HepG2 (cell line): ENCODE data around the gene RANBP17. TPM values are rescaled to one million over a fixed set of nuclear protein-coding genes. Genes with fewer than 3 reads are reported as not detected.

Experiments
- ATAC-seq: fragments of 200-7000 bp; cut with Tn5 transposase; 3 replicates; pipeline ENCODE4 v1.9.1; 2020; ENCODE audit warnings: mild to moderate bottlenecking, moderate library complexity
- BruUV-seq: library from RNA; stranded (reverse); fragments of 400-500 nt; replicated peaks from 2 replicates; lab custom pipeline; 2021; lab: Mats Ljungman, UMichigan
- CTCF ChIA-PET: fragments of 300-600 bp; formaldehyde crosslinking; extraction: SDS; loops from one replicate; lab custom pipeline; 2021; ENCODE audit warnings: low total read pairs, inconsistent platforms, low intra/inter-chr PET ratio; lab: Yijun Ruan, JAX
- POLR2A ChIA-PET: fragments of 350-600 bp; sonication (Branson Sonifier 250); formaldehyde crosslinking; loops from one replicate; lab custom pipeline; 2020; ENCODE audit warnings: antibody characterized with exemption, inconsistent platforms; lab: Yijun Ruan, JAX
- DNase-seq: peaks from one replicate; pipeline ENCODE4 v3.0.0-alpha.2; 2015; ENCODE audit warnings: low spot score
- FAIRE-seq: peaks from 3 replicates; lab custom pipeline; 2011; peaks lifted over from hg19 to GRCh38; lab: Jason Lieb, UNC
- H2AFZ ChIP-seq: one replicate; pipeline ENCODE4 v1.6.1; 2011; ENCODE audit warnings: low read length, inconsistent platforms
- H3K27ac ChIP-seq: fragments of 300-600 bp; 3 replicates; pipeline ENCODE4 v1.8.0; 2011; ENCODE audit warnings: mixed run types, mild to moderate bottlenecking, mixed read lengths, low read length, inconsistent platforms; ENCODE audit not compliant: insufficient read depth; ENCODE audit errors: extremely low read length
- H3K27me3 ChIP-seq, 2 experiments: fragments of 200-600 bp in 1 of 2; 2 replicates in 1 of 2; 3 replicates in 1 of 2; pipeline versions ENCODE4 v1.6.0 to v1.8.0; 2011; ENCODE audit warnings: low read length in 2 of 2, mild to moderate bottlenecking in 2 of 2, moderate library complexity in 2 of 2, inconsistent platforms in 1 of 2; ENCODE audit not compliant: insufficient read depth in 2 of 2, control insufficient read depth in 1 of 2
- H3K36me3 ChIP-seq, 2 experiments: fragments of 200-600 bp in 1 of 2; replicated peaks in 1 of 2; 2 replicates in 1 of 2; 3 replicates in 1 of 2; pipeline versions ENCODE4 v1.5.1 to v1.8.0; 2011; ENCODE audit warnings: low read length in 2 of 2, inconsistent platforms in 1 of 2; ENCODE audit not compliant: insufficient read depth in 2 of 2, control insufficient read depth in 1 of 2
- H3K4me1 ChIP-seq: 2 replicates; pipeline ENCODE4 v1.5.1; 2012; ENCODE audit warnings: low read length, inconsistent platforms; ENCODE audit not compliant: insufficient read depth
- H3K4me2 ChIP-seq: 2 replicates; pipeline ENCODE4 v1.6.0; 2011; ENCODE audit warnings: low read depth, low read length, inconsistent platforms
- H3K4me3 ChIP-seq, 3 experiments: fragments of 200-600 bp in 1 of 3; sonication (generic), shearing (Covaris generic) in 1 of 3; replicated peaks in 1 of 3; 2 replicates each; pipeline ENCODE4 v1.5.1; 2011 to 2016; ENCODE audit warnings: low read length in 3 of 3, inconsistent platforms in 2 of 3, low read depth in 2 of 3, mild to moderate bottlenecking in 2 of 3, control low read depth in 1 of 3, mixed read lengths in 1 of 3; ENCODE audit not compliant: insufficient read depth in 1 of 3
- H3K79me2 ChIP-seq: one replicate; pipeline ENCODE4 v1.6.1; 2011; ENCODE audit warnings: low read length, inconsistent platforms; ENCODE audit not compliant: insufficient read depth
- H3K9ac ChIP-seq: 2 replicates; pipeline ENCODE4 v1.6.0; 2011; ENCODE audit warnings: mild to moderate bottlenecking, low read depth, low read length, inconsistent platforms; ENCODE audit not compliant: insufficient read depth
- H3K9me3 ChIP-seq: 2 replicates; pipeline ENCODE4 v1.5.1; 2012; ENCODE audit warnings: mild to moderate bottlenecking, low read length
- H4K20me1 ChIP-seq: 2 replicates; pipeline ENCODE4 v1.6.0; 2011; ENCODE audit warnings: inconsistent platforms, mild to moderate bottlenecking, low read length, moderate library complexity; ENCODE audit not compliant: insufficient read depth
- AKAP8 ChIP-seq: sonication (generic); formaldehyde crosslinking; IDR thresholded peaks from 2 replicates; pipeline ENCODE4 v1.5.1; 2020; ENCODE audit warnings: mild to moderate bottlenecking, missing genetic modification reagents
- EZH2 ChIP-seq: conservative IDR thresholded peaks from 2 replicates; pipeline ENCODE4 v1.6.1; 2012; ENCODE audit warnings: mild to moderate bottlenecking, low read depth, low read length, moderate library complexity
- GABPA ChIP-seq, 2 experiments: IDR thresholded peaks; 2 replicates each; pipeline ENCODE4 v1.6.1; 2011 to 2016; ENCODE audit warnings: low read depth in 2 of 2, low read length in 1 of 2, missing biosample characterization in 1 of 2, missing genetic modification characterization in 1 of 2
- HES4 ChIP-seq: sonication (generic); formaldehyde crosslinking; IDR thresholded peaks from 2 replicates; pipeline ENCODE4 v1.9.0; 2021; ENCODE audit warnings: mild to moderate bottlenecking, missing genetic modification reagents, borderline replicate concordance
- KMT2A ChIP-seq: sonication (generic); formaldehyde crosslinking; IDR thresholded peaks from 2 replicates; pipeline ENCODE4 v1.4.0; 2020; ENCODE audit warnings: missing genetic modification reagents
- MTA1 ChIP-seq: sonication (generic); formaldehyde crosslinking; IDR thresholded peaks from 2 replicates; pipeline ENCODE4 v1.4.0; 2020; ENCODE audit warnings: missing genetic modification reagents, mild to moderate bottlenecking, borderline replicate concordance
- SIX4 ChIP-seq: sonication (generic); formaldehyde crosslinking; IDR thresholded peaks from 2 replicates; pipeline ENCODE4 v1.4.0; 2020; ENCODE audit warnings: missing genetic modification reagents
- SMYD3 ChIP-seq: sonication (generic); formaldehyde crosslinking; IDR thresholded peaks from 2 replicates; pipeline ENCODE4 v1.8.1; 2023; ENCODE audit warnings: mild to moderate bottlenecking, missing genetic modification reagents
- SSRP1 ChIP-seq: IDR thresholded peaks from 2 replicates; pipeline ENCODE4 v1.6.1; 2016; ENCODE audit warnings: control low read depth
- ZFX ChIP-seq: sonication (generic); formaldehyde crosslinking; IDR thresholded peaks from 2 replicates; pipeline ENCODE4 v1.4.0; 2020; ENCODE audit warnings: mild to moderate bottlenecking, low read depth, missing genetic modification reagents, moderate library complexity
- ZNF33B ChIP-seq: sonication (generic); formaldehyde crosslinking; IDR thresholded peaks from 2 replicates; pipeline ENCODE4 v1.5.1; 2020; ENCODE audit warnings: mild to moderate bottlenecking, missing genetic modification reagents
- ZSCAN29 ChIP-seq: sonication (generic); formaldehyde crosslinking; conservative IDR thresholded peaks from 2 replicates; pipeline ENCODE4 v1.4.0; 2020; ENCODE audit warnings: mild to moderate bottlenecking, missing genetic modification reagents
- WGBS: methylation state at CpG from one replicate; pipeline ENCODE4 v1.1.6; 2017; ENCODE audit warnings: low lambda C conversion rate; 5-methylcytosine and 5-hydroxymethylcytosine counted together
- in situ Hi-C: cut with HindIII; loops from 2 replicates; pipeline ENCODE4 v1.10.0; 2017; ENCODE audit warnings: low pct_unique_long_range_greater_than_20kb; ENCODE audit not compliant: extremely low pct_ligation_motif_present
- intact Hi-C: fragments of 100-400 bp; cut with micrococcal nuclease; formaldehyde crosslinking; loops from one replicate; pipeline ENCODE4 v1.10.0; 2022; ENCODE audit not compliant: unreplicated experiment
- polyA plus RNA-seq, 8 experiments: library from polyadenylated mRNA; depleted of rRNA in 3 of 8; stranded (reverse) in 7 of 8; unstranded in 1 of 8; fragments of >200 nt; fragmentation: Illumina TruSeq in 4 of 8; extraction: Trizol in 4 of 8; gene quantifications; 2 replicates each; pipeline versions ENCODE4 v1.2.1 to v1.2.3, GENCODE V29; 2011 to 2016; ENCODE audit warnings: low read depth in 4 of 8, missing spikeins in 1 of 8, mixed read lengths in 1 of 8; ENCODE audit not compliant: insufficient read depth in 1 of 8
- total RNA-seq, 5 experiments: library from RNA; depleted of rRNA; stranded (reverse); fragments of >200 nt; fragmentation: Illumina TruSeq; extraction: Trizol; gene quantifications; 2 replicates each; pipeline ENCODE4 v1.2.3, GENCODE V29; 2016; ENCODE audit warnings: low read depth in 1 of 5
- TF ChIP-seq, protein P1 (sequence below): sonication (generic); formaldehyde crosslinking; IDR thresholded peaks from 2 replicates; pipeline ENCODE4 v1.9.0; 2022; ENCODE audit warnings: missing genetic modification reagents, mild to moderate bottlenecking, borderline replicate concordance
- TF ChIP-seq, protein P2 (sequence below): sonication (generic); formaldehyde crosslinking; IDR thresholded peaks from 2 replicates; pipeline ENCODE4 v1.8.0; 2022; ENCODE audit warnings: missing genetic modification reagents, mild to moderate bottlenecking, inconsistent platforms, borderline replicate concordance

The RANBP17 gene
- total and polyA plus RNA-seq, 2 of the 13 experiments (the other 11 are each of a cell fraction or from before 2014, with no cell fraction given): not detected

DNA sequence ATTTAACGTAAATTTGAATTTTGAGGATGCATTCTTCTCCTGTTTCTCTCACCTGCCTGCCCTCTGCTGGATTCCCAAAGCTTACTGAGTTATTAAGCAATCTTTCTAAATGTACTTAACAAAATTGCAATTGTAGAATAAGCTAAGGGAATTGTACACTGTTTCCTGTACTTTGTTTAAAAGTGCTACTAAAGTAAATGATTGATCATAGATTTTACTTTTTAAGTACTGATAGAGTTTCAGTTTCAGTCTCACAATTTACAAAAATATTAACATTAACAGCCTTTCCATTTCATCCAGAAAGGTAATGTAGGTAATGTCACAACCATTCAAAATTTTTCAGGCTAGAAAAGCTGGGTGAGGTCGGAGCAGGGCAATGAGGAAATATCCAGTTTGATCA is 4.8 kb upstream of the RANBP17 start:
- CTCF ChIA-PET: no interaction called here
- H3K27ac ChIP-seq: no peak overlapping the region
- no peak overlapping the region for H3K4me3 ChIP-seq
- H3K36me3 ChIP-seq: no peaks in the 10 kb centered on the region
- no peaks in the 10 kb centered on the region for H4K20me1 ChIP-seq
- no peak for FAIRE-seq
- POLR2A ChIA-PET: no interaction called here
- H3K9ac ChIP-seq: no peak overlapping the region
- peaks cover 22% of the 10 kb centered on the region for H3K9me3 ChIP-seq
- 0% methylated on average over 2 of the region's 2 CpGs for WGBS
- H3K27me3 ChIP-seq: no peaks in the 10 kb centered on the region
- no peaks in the 10 kb centered on the region for H3K4me1 ChIP-seq
- BruUV-seq: no TSS peak
- intact Hi-C loops: no loop called here
- no peak overlapping the region for H2AFZ ChIP-seq
- no peak overlapping the region for H3K4me2 ChIP-seq
- in situ Hi-C loops: no loop called here
- ATAC-seq: no peak
- H3K79me2 ChIP-seq: no peaks in the 10 kb centered on the region
- no peak for DNase-seq
- no peak for TF ChIP-seq HES4 (CRISPR knock-in tag)
- no peak for TF ChIP-seq SSRP1 (CRISPR knock-in tag)
- TF ChIP-seq AKAP8 (CRISPR knock-in tag): no peak
- no peak for TF ChIP-seq ZFX (CRISPR knock-in tag)
- TF ChIP-seq, protein P1, sequence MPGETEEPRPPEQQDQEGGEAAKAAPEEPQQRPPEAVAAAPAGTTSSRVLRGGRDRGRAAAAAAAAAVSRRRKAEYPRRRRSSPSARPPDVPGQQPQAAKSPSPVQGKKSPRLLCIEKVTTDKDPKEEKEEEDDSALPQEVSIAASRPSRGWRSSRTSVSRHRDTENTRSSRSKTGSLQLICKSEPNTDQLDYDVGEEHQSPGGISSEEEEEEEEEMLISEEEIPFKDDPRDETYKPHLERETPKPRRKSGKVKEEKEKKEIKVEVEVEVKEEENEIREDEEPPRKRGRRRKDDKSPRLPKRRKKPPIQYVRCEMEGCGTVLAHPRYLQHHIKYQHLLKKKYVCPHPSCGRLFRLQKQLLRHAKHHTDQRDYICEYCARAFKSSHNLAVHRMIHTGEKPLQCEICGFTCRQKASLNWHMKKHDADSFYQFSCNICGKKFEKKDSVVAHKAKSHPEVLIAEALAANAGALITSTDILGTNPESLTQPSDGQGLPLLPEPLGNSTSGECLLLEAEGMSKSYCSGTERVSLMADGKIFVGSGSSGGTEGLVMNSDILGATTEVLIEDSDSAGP (CRISPR knock-in tag): no peak
- no peak for TF ChIP-seq EZH2
- TF ChIP-seq KMT2A (CRISPR knock-in tag): no peak
- TF ChIP-seq SIX4 (CRISPR knock-in tag): no peak
- TF ChIP-seq ZSCAN29 (CRISPR knock-in tag): no peak
- TF ChIP-seq GABPA (IDR thresholded peaks at IDR 0.05; ENCODE audit: low read depth, low read length): no peak
- no peak for TF ChIP-seq GABPA (CRISPR knock-in tag; IDR thresholded peaks at IDR 0.05; ENCODE audit: low read depth)
- TF ChIP-seq, protein P2, sequence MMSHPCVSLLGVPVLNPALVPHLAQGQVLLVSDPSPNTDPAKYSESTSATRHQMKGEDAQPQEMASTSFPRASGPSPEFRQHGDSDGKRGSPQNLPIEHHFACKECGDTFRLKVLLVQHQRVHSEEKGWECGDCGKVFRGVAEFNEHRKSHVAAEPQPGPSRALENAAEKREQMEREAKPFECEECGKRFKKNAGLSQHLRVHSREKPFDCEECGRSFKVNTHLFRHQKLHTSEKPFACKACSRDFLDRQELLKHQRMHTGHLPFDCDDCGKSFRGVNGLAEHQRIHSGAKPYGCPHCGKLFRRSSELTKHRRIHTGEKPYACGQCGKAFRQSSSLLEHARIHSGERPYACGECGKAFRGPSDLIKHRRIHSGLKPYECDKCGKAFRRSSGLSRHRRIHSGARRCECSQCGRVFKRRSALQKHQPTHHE (CRISPR knock-in tag): no peak
- no peak for TF ChIP-seq MTA1 (CRISPR knock-in tag)
- no peak for TF ChIP-seq SMYD3 (CRISPR knock-in tag)
- no peak for TF ChIP-seq ZNF33B (CRISPR knock-in tag)
